ENCODE data around the gene NPEPPS.

DNA sequence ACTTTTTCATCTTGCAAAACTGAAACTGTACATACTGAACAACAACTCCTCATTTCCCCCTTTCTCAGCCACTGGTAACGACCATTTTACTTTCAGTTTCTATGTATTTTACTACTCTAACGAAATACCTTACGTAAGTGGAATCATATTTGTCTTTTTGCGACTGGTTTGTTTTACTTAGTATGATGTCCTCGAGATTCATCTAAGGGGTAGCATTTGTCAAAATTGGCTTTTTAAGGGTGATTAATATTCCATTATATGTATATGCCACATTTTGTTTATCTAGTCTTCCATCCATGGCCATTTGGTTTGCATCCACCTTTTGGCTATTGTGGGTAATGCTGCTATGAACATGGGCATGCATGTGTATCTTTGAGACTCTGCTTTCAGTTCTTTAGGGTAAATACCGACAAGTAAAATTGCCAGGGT, 129.2 kb downstream of the NPEPPS start:
- TF ChIP-seq, protein P1, sequence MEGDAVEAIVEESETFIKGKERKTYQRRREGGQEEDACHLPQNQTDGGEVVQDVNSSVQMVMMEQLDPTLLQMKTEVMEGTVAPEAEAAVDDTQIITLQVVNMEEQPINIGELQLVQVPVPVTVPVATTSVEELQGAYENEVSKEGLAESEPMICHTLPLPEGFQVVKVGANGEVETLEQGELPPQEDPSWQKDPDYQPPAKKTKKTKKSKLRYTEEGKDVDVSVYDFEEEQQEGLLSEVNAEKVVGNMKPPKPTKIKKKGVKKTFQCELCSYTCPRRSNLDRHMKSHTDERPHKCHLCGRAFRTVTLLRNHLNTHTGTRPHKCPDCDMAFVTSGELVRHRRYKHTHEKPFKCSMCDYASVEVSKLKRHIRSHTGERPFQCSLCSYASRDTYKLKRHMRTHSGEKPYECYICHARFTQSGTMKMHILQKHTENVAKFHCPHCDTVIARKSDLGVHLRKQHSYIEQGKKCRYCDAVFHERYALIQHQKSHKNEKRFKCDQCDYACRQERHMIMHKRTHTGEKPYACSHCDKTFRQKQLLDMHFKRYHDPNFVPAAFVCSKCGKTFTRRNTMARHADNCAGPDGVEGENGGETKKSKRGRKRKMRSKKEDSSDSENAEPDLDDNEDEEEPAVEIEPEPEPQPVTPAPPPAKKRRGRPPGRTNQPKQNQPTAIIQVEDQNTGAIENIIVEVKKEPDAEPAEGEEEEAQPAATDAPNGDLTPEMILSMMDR (IDR thresholded peaks at IDR 0.05), result peak; percentile 28; the same call in 1 of the 2 replicates
- no peak for TF ChIP-seq TCF12 (IDR thresholded peaks at IDR 0.05)
- no peak for TF ChIP-seq MEF2A (IDR thresholded peaks at IDR 0.05; ENCODE audit: borderline replicate concordance, low read depth)

Measured in SK-N-SH (cell line).